Activated CD8-positive, alpha-beta memory T cell treated with anti-CD3 and anti-CD28 coated beads, Interleukin-2, amount 10 ng/mL, durations not matched to agents 7 days and 5 days (primary cell): ENCODE measurements around the gene ATP9A. TPM values are rescaled to one million over a fixed set of nuclear protein-coding genes. Genes with fewer than 3 reads are reported as not detected.
"Not testable (repeated sequence)": the region's sequence is repeated elsewhere in the genome, so short reads cannot be mapped to it uniquely, and the experiment has no call there.

Experiments used
- ATAC-seq: fragments of 150-1000 bp; cut with Tn5 transposase; one replicate; pipeline ENCODE4 v1.10.0; 2021; ENCODE audit warnings: moderate library complexity
- CTCF ChIA-PET: fragments of 350-600 bp; sonication (Branson Sonifier 250); formaldehyde crosslinking; loops from one replicate; lab custom pipeline; 2021; ENCODE audit warnings: antibody characterized with exemption; lab: Charles Lee
- DNase-seq: peaks from one replicate; pipeline ENCODE4 v3.0.0-alpha.2; 2020
- H3K27ac Mint-ChIP-seq: one replicate; pipeline ENCODE4 v1.8.0; 2021; ENCODE audit warnings: mild to moderate bottlenecking, mixed read lengths
- H3K27me3 Mint-ChIP-seq: one replicate; pipeline ENCODE4 v1.8.0; 2021; ENCODE audit warnings: mixed read lengths
- H3K36me3 Mint-ChIP-seq: one replicate; pipeline ENCODE4 v1.8.0; 2021; ENCODE audit warnings: mild to moderate bottlenecking, mixed read lengths
- H3K4me1 Mint-ChIP-seq: one replicate; pipeline ENCODE4 v1.8.0; 2021; ENCODE audit warnings: mixed read lengths
- H3K4me3 Mint-ChIP-seq: one replicate; pipeline ENCODE4 v1.8.0; 2021; ENCODE audit warnings: mild to moderate bottlenecking, moderate library complexity, mixed read lengths
- H3K9me3 Mint-ChIP-seq: one replicate; pipeline ENCODE4 v1.8.0; 2022; ENCODE audit warnings: low read depth, mixed read lengths
- total RNA-seq, 2 experiments: library from RNA; stranded (reverse); gene quantifications; one replicate each; pipeline ENCODE4 v1.2.3, GENCODE V29; 2021

Gene ATP9A
- total RNA-seq, 2 experiments from 2014 or later: 0.38 to 2.4 TPM

DNA sequence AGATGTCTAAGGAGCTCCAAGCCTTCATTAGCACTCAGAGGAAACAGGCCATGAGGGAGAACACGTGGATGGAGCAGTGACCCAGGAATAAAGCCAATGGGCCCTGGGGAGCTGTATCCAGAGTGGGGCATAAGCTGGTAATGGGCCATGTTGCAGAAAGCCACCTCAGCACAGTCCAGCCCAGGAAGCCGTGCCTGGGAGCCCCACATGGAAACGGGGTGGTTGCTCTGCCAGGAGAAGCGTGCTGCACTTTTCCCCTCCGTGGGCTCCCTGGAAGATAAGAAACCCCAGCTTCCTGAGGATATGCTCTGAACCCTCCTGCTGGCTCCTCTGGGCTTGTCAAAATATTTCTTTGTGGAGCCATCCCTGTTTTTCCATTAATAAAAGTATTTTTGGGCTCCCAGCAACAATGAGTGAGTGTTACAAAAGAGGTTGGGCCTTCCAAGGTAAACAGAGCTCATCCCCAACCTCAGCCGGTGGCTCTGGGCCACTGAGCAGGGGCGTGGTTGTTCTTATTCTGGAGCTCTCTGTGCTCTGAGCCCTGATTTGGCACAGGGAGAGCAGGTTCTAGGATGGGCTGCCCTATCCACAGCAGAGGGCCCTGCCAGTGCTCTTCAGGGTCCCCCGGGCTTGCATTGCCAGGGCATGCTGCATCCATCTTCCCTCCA, 194.5 kb downstream of the ATP9A start:
- Mint-ChIP-seq H3K27me3 (peaks cover 2% of the 10 kb centered on the region), H3K27ac (no peak overlapping the region), H3K9me3 (no peaks in the 10 kb centered on the region), H3K4me1 (no peaks in the 10 kb centered on the region), H3K36me3 (peaks cover 1% of the 10 kb centered on the region), H3K4me3 (no peak overlapping the region)
- CTCF ChIA-PET: interaction anchor here (1.1 to 1.4 kb wide), 2 partner anchors 10 to 21 kb away, joined by 3 to 5 read pairs; no protein-coding TSS in a partner anchor
- no peak for DNase-seq
- no peak for ATAC-seq

- Mint-ChIP-seq H3K4me3 (no peak overlapping the region), H3K4me1 (no peaks in the 10 kb centered on the region), H3K9me3 (peaks cover 2% of the 10 kb centered on the region), H3K27me3 (peaks cover 10% of the 10 kb centered on the region), H3K27ac (no peak overlapping the region), H3K36me3 (peaks cover 1% of the 10 kb centered on the region)
- CTCF ChIA-PET: interaction anchor here (0.5 kb wide), 1 partner anchor 27 kb away, joined by 3 read pairs; no protein-coding TSS in a partner anchor
- DNase-seq (no peak), ATAC-seq (no peak)
These were observed 196.8 kb downstream of the ATP9A start for GRCh38 chr20:51571460-51571794.

- Mint-ChIP-seq H3K9me3 (peaks cover 2% of the 10 kb centered on the region), H3K36me3 (peaks cover 1% of the 10 kb centered on the region), H3K4me1 (no peaks in the 10 kb centered on the region), H3K27ac (no peak overlapping the region), H3K27me3 (peaks cover 15% of the 10 kb centered on the region), H3K4me3 (no peak overlapping the region)
- CTCF ChIA-PET: interaction anchor here (0.5 to 0.7 kb wide), 2 partner anchors 15 to 27 kb away, joined by 3 read pairs; no protein-coding TSS in a partner anchor
- ATAC-seq (no peak), DNase-seq (no peak)
These were observed 197.3 kb downstream of the ATP9A start for GRCh38 chr20:51570739-51571459.

- CTCF ChIA-PET: interaction anchor here (0.7 to 1.1 kb wide), 3 partner anchors 16 to 244 kb away, joined by 3 to 4 read pairs (median 3); no protein-coding TSS in a partner anchor
- Mint-ChIP-seq H3K4me3 (no peak overlapping the region), H3K9me3 (peaks cover 2% of the 10 kb centered on the region), H3K4me1 (no peaks in the 10 kb centered on the region), H3K36me3 (peaks cover 1% of the 10 kb centered on the region), H3K27ac (no peak overlapping the region), H3K27me3 (peaks cover 21% of the 10 kb centered on the region)
- ATAC-seq (no peak), DNase-seq (no peak)
These were observed 198.1 kb downstream of the ATP9A start for GRCh38 chr20:51569815-51570738.

- CTCF ChIA-PET: interaction anchor here (0.6 to 1.1 kb wide), 2 partner anchors 196 to 887 kb away, joined by 3 to 4 read pairs; no protein-coding TSS in a partner anchor
- not testable (repeated sequence) for H3K4me3 Mint-ChIP-seq, DNase-seq, H3K4me1 Mint-ChIP-seq, H3K9me3 Mint-ChIP-seq, H3K27ac Mint-ChIP-seq, ATAC-seq, H3K36me3 Mint-ChIP-seq
- H3K27me3 Mint-ChIP-seq: peaks cover 32% of the 10 kb centered on the region
These were observed 199.7 kb downstream of the ATP9A start for GRCh38 chr20:51568533-51568932.

- ATAC-seq (no peak), DNase-seq (no peak)
- H3K27me3 Mint-ChIP-seq: peaks cover 41% of the 10 kb centered on the region
- no peak overlapping the region for H3K27ac Mint-ChIP-seq
- H3K36me3 Mint-ChIP-seq: no peaks in the 10 kb centered on the region
- peaks cover 2% of the 10 kb centered on the region for H3K9me3 Mint-ChIP-seq
- peaks cover 11% of the 10 kb centered on the region for H3K4me1 Mint-ChIP-seq
- H3K4me3 Mint-ChIP-seq: no peak overlapping the region
- CTCF ChIA-PET: no interaction called here
These were observed 200.6 kb downstream of the ATP9A start for GRCh38 chr20:51567622-51568021.

DNA sequence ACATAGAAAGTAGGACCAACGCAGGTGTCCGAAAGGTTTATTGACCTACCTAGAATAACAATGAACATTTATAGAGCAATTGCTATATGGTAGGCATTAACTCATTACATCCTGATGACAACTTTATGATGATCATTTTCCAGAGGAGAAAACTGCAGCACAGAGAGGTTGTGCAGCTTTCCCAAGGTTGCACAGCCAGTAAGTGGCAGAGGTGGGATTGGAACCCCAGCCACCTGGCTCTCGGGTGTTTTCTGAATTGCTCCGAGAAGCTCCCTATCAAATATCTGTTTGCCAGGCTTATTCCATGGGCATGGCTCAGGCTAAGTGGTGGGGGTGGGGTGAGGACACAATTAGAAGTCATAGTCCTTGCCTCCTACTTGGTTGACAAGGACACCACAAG, 201.6 kb downstream of the ATP9A start:
- ATAC-seq (no peak), DNase-seq (no peak)
- no peaks in the 10 kb centered on the region for H3K36me3 Mint-ChIP-seq
- H3K4me1 Mint-ChIP-seq: peaks cover 16% of the 10 kb centered on the region
- peaks cover 48% of the 10 kb centered on the region for H3K27me3 Mint-ChIP-seq
- no peak overlapping the region for H3K4me3 Mint-ChIP-seq
- H3K27ac Mint-ChIP-seq: no peak overlapping the region
- CTCF ChIA-PET: no interaction called here
- peaks cover 2% of the 10 kb centered on the region for H3K9me3 Mint-ChIP-seq

DNA sequence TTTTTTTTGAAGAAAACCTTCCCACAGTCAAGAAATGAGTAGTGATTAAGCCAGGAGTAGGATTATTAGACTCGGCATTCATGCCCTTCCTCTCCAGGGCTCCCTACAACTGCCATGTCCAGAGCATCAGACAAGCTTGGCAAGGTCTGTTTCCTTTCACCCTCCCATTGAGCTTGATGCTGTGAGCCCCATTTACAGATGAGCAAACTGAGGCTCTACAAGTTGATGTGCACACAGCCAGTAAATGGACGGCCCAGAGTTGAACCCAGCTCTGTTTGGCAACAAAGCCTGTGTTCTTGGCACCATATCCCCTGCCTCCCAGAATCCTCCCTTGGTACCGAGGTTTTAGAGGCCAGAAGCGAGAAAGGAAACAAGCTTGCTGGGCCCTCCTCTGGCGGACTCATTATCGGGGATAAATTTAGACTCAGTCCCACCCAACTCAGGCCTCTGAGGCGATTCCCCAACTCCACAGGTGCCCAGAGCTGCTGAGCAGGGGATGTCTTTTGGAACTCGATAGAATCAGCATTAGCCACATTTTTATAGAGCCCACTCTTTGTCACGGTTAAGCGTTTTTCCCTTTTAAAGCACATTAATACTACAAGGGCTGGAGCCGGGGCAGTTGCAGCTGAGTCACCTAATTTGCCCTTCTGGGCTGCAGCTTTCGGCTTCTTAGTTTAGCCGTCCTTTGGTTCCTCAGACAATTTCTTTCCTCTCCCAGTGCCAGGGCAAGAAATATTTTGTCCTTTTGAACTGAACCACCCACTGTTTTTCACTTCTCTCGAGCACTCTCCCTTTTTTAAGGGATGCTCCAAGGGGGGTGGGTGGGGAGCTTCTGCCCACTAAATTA, 202.7 kb downstream of the ATP9A start:
- Mint-ChIP-seq H3K36me3 (no peaks in the 10 kb centered on the region), H3K4me1 (peaks cover 24% of the 10 kb centered on the region), H3K9me3 (peaks cover 2% of the 10 kb centered on the region), H3K27ac (no peak overlapping the region), H3K27me3 (peaks cover 59% of the 10 kb centered on the region), H3K4me3 (no peak overlapping the region)
- ATAC-seq (no peak), DNase-seq (no peak)
- CTCF ChIA-PET: interaction anchor here (0.9 to 1.6 kb wide), 3 partner anchors 24 to 193 kb away, joined by 3 to 5 read pairs (median 4); partner anchors contain the start of gene NFATC2

DNA sequence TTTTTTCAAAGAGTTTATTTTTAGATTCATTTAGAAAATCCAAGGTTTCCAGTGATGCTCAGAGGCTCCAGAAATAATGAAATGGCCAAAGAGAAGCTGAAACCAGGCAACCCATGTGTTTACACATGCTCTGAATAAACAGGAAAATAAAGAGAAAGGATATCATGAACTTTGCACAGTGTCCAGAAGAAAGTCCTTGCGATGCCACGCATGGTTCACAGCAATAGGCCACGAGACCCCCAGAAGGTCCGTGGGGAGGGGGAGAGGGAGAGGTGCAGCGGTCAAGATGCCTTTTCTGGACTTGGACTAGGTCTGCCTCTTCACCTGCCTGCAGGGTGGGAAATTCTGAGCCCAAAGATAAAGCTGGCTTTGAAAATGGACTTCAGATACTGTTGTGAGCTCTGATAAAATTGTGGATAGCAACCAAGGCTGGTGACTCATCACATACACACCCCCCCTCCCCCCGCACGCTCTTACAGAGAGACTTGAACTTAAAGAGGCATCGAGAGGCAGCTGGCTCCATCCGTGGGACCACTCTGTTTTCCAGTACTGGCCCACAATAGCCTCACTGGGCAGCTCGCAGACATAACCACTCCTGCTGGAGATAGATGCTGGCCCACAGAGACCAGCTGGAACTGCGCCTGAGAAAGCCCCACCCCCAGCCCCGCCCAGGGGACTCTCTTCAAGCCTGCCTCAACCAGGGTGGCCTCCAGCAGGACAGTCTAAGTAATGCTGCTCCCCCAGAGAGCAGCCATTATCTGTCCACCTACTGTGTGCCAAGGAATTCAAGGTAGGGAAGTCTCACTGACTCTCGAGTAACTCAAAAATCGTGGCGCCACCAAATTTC, 204.5 kb downstream of the ATP9A start:
- Mint-ChIP-seq H3K4me1 (peaks cover 24% of the 10 kb centered on the region), H3K9me3 (peaks cover 2% of the 10 kb centered on the region), H3K27me3 (peaks cover 73% of the 10 kb centered on the region), H3K27ac (no peak overlapping the region), H3K4me3 (no peak overlapping the region), H3K36me3 (no peaks in the 10 kb centered on the region)
- DNase-seq: no peak
- CTCF ChIA-PET: interaction anchor here (1.0 to 1.6 kb wide), 8 partner anchors 9 to 177 kb away, joined by 3 to 5 read pairs (median 4); partner anchors contain the start of gene NFATC2
- no peak for ATAC-seq

DNA sequence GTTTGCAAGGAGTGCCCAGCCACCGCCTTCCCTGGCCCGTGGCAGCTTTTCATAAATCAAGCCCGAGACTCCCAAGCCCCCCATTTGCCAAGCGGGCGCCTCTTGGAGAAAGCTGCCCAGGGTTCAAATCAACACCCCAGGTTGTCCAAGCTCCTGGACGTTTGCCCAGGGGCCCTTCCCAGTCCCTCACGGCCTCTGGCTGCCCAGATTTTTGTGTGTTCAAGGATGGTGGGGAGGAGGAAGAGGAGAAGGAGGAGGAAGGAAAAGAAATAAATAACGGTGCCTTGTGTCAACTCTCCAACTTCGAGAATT, 205.1 kb downstream of the ATP9A start:
- H3K9me3 Mint-ChIP-seq: peaks cover 2% of the 10 kb centered on the region

DNA sequence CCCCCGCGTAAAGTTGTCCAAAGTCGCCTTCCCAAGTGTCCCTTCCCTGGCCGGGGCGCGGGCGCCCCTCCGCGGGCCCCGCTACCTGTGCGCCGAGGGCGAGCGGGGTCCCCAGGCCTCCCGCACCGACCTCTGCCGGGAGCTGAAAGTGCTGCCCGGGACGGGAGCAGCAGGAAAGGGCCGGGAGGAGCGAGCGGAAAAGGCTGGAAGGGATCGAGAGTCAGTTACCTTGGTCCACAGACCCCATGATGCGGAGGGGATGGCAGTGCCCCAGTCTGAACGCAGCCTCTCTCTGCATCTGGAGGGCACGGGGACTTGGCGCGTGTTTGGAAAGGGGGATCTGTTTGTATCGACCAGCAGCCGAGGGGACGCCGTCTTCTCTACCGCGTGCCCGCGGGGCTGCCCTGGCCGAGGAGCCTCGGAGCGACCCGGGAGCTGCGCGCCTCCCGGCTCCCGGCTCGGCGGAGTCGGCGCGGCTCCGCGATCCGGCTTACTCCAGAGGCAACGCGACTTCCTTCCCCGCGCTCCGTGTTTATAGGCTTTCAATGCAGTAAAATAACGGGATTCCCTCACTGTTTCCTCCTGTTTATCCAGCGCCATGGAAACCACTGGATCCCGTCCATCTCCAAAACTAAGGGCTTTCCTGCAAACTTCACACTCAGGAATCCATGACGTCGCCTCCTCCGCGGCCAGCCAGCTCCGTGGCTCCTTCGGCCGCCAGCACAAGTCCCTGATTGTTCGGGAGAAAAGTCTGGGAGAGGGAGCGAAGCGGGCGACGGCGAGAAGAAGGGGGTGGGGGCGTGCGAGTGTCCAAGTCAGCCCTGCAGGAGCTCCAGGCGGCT, 205.6 kb downstream of the ATP9A start:
- H3K27me3 Mint-ChIP-seq: peaks cover 74% of the 10 kb centered on the region
- peak; percentile 63 for ATAC-seq

More for the DNA sequence above, 205.1 kb downstream of the ATP9A start:
- ATAC-seq (no peak), DNase-seq (no peak)
- Mint-ChIP-seq H3K27me3 (peaks cover 73% of the 10 kb centered on the region), H3K27ac (no peak overlapping the region), H3K36me3 (no peaks in the 10 kb centered on the region), H3K4me3 (no peak overlapping the region), H3K4me1 (peaks cover 24% of the 10 kb centered on the region)
- CTCF ChIA-PET: interaction anchor here (1.0 to 1.3 kb wide), 6 partner anchors 8 to 177 kb away, joined by 3 to 5 read pairs (median 4); partner anchors contain the start of gene NFATC2

More for the DNA sequence above, 205.6 kb downstream of the ATP9A start:
- CTCF ChIA-PET: interaction anchor here (1.0 to 1.3 kb wide), 6 partner anchors 20 to 176 kb away, joined by 3 to 5 read pairs (median 4); partner anchors contain the start of gene NFATC2
- Mint-ChIP-seq H3K27ac (no peak overlapping the region), H3K36me3 (no peaks in the 10 kb centered on the region), H3K4me1 (peaks cover 24% of the 10 kb centered on the region), H3K4me3 (peak overlapping the region; percentile 53), H3K9me3 (no peaks in the 10 kb centered on the region)
- no peak for DNase-seq
